Measurements from ENCODE around the gene PRRC1.
"Not testable (repeated sequence)": the region's sequence is repeated elsewhere in the genome, so short reads cannot be mapped to it uniquely, and the experiment has no call there.

The PRRC1 gene

DNA sequence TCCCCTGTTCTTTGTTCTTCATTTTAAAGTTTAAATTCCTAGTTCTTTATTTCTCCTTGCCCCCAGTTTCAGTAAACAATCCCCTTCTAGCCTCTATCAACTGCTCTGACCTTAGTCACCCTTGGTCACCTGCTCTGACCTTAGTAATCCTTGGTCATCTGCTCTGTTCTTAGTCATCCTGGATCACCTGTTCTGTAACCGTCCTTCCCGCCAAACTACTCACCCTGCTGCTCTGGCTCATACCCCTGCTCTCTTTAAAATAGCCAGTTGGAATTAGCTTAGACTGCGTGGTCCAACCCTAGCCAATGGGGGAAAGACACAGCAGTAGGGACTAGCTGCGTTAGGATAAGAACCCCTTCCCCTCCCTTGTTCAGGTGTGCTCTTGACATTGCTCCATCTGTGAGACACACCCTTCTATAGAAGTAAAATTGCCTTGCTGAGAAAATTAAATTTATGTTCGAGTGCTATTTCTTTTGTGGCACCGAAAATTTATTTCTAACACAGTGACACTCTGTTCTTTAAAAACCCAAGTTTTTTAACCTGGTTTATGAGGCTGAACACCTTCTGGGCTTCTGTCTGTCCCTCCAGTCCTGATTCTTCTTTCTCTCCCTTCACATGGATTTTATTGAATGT lies 3.8 kb downstream of the PRRC1 start:
- Histone ChIP-seq H3K9me3 (ENCODE audit: severe bottlenecking) (peaks cover 2% of the 10 kb centered on the region), H3K27me3 (ENCODE audit: insufficient read depth, low read depth, severe bottlenecking) (no peaks in the 10 kb centered on the region), H3K4me3 (ENCODE audit: low read depth, low read length) (no peak overlapping the region), H3K27ac (no peak overlapping the region), H3K36me3 (peaks cover 55% of the 10 kb centered on the region)
- TF ChIP-seq, protein P1, sequence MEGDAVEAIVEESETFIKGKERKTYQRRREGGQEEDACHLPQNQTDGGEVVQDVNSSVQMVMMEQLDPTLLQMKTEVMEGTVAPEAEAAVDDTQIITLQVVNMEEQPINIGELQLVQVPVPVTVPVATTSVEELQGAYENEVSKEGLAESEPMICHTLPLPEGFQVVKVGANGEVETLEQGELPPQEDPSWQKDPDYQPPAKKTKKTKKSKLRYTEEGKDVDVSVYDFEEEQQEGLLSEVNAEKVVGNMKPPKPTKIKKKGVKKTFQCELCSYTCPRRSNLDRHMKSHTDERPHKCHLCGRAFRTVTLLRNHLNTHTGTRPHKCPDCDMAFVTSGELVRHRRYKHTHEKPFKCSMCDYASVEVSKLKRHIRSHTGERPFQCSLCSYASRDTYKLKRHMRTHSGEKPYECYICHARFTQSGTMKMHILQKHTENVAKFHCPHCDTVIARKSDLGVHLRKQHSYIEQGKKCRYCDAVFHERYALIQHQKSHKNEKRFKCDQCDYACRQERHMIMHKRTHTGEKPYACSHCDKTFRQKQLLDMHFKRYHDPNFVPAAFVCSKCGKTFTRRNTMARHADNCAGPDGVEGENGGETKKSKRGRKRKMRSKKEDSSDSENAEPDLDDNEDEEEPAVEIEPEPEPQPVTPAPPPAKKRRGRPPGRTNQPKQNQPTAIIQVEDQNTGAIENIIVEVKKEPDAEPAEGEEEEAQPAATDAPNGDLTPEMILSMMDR (IDR thresholded peaks at IDR 0.05; ENCODE audit: low read depth, low read length) = no peak
- DNase-seq = no peak

GRCh38 chr5:127525181-127525580 lies 7.7 kb downstream of the PRRC1 start:
- Histone ChIP-seq H3K9me3 (ENCODE audit: severe bottlenecking) (peaks cover 2% of the 10 kb centered on the region), H3K36me3 (peaks cover 82% of the 10 kb centered on the region), H3K27ac (no peak overlapping the region), H3K4me3 (ENCODE audit: low read depth, low read length) (no peak overlapping the region), H3K27me3 (ENCODE audit: insufficient read depth, low read depth, severe bottlenecking) (no peaks in the 10 kb centered on the region)
- no peak for DNase-seq
- TF ChIP-seq, protein P1 (IDR thresholded peaks at IDR 0.05; ENCODE audit: low read depth, low read length) = no peak

- H3K9me3 ChIP-seq (ENCODE audit: severe bottlenecking) = no peaks in the 10 kb centered on the region
- H3K4me3 ChIP-seq (ENCODE audit: low read depth, low read length) = no peak overlapping the region
- H3K27ac ChIP-seq = no peak overlapping the region
- peaks cover 69% of the 10 kb centered on the region for H3K36me3 ChIP-seq
- H3K27me3 ChIP-seq (ENCODE audit: insufficient read depth, low read depth, severe bottlenecking) = no peaks in the 10 kb centered on the region
- TF ChIP-seq, protein P1 (IDR thresholded peaks at IDR 0.05; ENCODE audit: low read depth, low read length) = no peak
- DNase-seq = no peak
Observed at GRCh38 chr5:127529904-127530682, 12.7 kb downstream of the PRRC1 start.

DNA sequence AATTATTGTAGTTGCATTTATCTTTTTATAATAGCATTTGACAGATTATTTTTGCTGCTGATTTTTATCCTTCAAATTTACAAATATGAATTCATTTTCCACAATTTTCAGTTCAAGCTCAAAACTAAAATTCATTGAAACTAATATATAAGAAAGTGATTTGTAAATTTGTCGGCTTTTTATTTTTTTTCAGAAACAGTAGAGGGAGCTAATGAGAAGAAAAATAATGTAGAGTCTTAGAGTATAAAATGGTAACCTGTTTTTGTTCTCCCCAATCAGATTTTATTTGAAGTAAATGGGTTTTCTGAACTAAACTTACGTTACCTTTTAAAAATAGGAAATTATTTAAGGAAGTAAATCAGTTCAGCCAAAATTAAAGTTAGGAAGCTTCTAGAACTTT lies 19.2 kb downstream of the PRRC1 start:
- no peak overlapping the region for H3K4me3 ChIP-seq (ENCODE audit: low read depth, low read length)
- no peaks in the 10 kb centered on the region for H3K27me3 ChIP-seq (ENCODE audit: insufficient read depth, low read depth, severe bottlenecking)
- peaks cover 69% of the 10 kb centered on the region for H3K36me3 ChIP-seq
- TF ChIP-seq, protein P1 (IDR thresholded peaks at IDR 0.05; ENCODE audit: low read depth, low read length) = no peak
- no peaks in the 10 kb centered on the region for H3K9me3 ChIP-seq (ENCODE audit: severe bottlenecking)
- DNase-seq = no peak
- H3K27ac ChIP-seq = no peak overlapping the region

DNA sequence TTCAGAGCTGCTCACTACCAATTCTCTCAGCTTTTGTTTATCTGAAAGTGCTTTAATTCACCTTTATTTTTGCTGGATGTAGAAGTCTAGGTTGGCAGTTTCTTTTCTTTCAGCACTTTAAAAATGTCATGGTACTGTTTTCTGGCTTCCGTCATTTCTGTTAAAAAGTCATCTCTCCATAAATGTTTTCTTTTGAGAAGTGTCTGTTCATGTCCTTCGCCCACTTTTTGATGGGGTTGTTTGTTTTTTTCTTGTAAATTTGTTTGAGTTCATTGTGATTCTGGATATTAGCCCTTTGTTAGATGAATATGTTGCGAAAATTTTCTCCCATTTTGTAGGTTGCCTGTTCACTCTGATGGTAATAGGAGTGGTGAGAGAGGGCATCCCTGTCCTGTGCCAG lies 23.1 kb downstream of the PRRC1 start:
- H3K27ac ChIP-seq; H3K9me3 ChIP-seq (ENCODE audit: severe bottlenecking); DNase-seq; H3K4me3 ChIP-seq (ENCODE audit: low read depth, low read length); H3K27me3 ChIP-seq (ENCODE audit: insufficient read depth, low read depth, severe bottlenecking): not testable (repeated sequence)
- H3K36me3 ChIP-seq = peaks cover 44% of the 10 kb centered on the region

DNA sequence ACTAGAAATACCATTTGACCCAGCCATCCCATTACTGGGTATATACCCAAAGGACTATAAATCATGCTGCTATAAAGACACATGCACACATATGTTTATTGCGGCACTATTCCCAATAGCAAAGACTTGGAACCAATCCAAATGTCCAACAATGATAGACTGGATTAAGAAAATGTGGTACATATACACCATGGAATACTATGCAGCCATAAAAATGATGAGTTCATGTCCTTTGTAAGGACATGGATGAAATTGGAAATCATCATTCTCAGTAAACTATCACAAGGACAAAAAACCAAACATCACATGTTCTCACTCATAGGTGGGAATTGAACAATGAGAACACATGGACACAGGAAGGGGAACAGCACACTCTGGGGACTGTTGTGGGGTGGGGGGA lies 27.8 kb downstream of the PRRC1 start:
- not testable (repeated sequence) for H3K27me3 ChIP-seq (ENCODE audit: insufficient read depth, low read depth, severe bottlenecking); H3K27ac ChIP-seq; H3K9me3 ChIP-seq (ENCODE audit: severe bottlenecking); DNase-seq; H3K4me3 ChIP-seq (ENCODE audit: low read depth, low read length)
- H3K36me3 ChIP-seq = peaks cover 16% of the 10 kb centered on the region

Data from WERI-Rb-1 (cell line).